Neuron (in vitro differentiated cells): ENCODE data around the gene COL18A1.

ENCODE experiments used
- H2AFZ ChIP-seq: one replicate; pipeline ENCODE4 v1.6.1; 2013; ENCODE audit warnings: low read depth, mild to moderate bottlenecking, inconsistent platforms, low read length, moderate library complexity
- H3K27me3 ChIP-seq: one replicate; pipeline ENCODE4 v1.6.1; 2013; ENCODE audit warnings: low read length; ENCODE audit not compliant: insufficient read depth
- H3K36me3 ChIP-seq: one replicate; pipeline ENCODE4 v1.6.1; 2013; ENCODE audit warnings: low read length; ENCODE audit not compliant: insufficient read depth
- H3K4me1 ChIP-seq: one replicate; pipeline ENCODE4 v1.6.1; 2013; ENCODE audit warnings: low read length; ENCODE audit not compliant: insufficient read depth
- H3K4me3 ChIP-seq: 2 replicates; pipeline ENCODE4 v1.5.1; 2013; ENCODE audit warnings: mild to moderate bottlenecking, low read length, moderate library complexity
- H3K9me3 ChIP-seq: one replicate; pipeline ENCODE4 v1.6.1; 2013; ENCODE audit warnings: low read length

Gene COL18A1

GRCh38 chr21:45372732-45373355 is 32.1 kb upstream of the COL18A1 start:
- Histone ChIP-seq H3K36me3 (no peaks in the 10 kb centered on the region), H2AFZ (no peak overlapping the region), H3K9me3 (no peaks in the 10 kb centered on the region), H3K4me1 (peaks cover 7% of the 10 kb centered on the region), H3K27me3 (peaks cover 4% of the 10 kb centered on the region), H3K4me3 (no peak overlapping the region)

- Histone ChIP-seq H3K9me3 (no peaks in the 10 kb centered on the region), H2AFZ (no peak overlapping the region), H3K36me3 (no peaks in the 10 kb centered on the region), H3K4me3 (no peak overlapping the region), H3K4me1 (peaks cover 17% of the 10 kb centered on the region), H3K27me3 (no peaks in the 10 kb centered on the region)
Measured at GRCh38 chr21:45373991-45374816, 30.8 kb upstream of the COL18A1 start.

- H2AFZ ChIP-seq: no peak overlapping the region
- H3K36me3 ChIP-seq: no peaks in the 10 kb centered on the region
- no peak overlapping the region for H3K4me3 ChIP-seq
- no peaks in the 10 kb centered on the region for H3K27me3 ChIP-seq
- peaks cover 17% of the 10 kb centered on the region for H3K4me1 ChIP-seq
- no peaks in the 10 kb centered on the region for H3K9me3 ChIP-seq
Measured at GRCh38 chr21:45374826-45375455, 30.0 kb upstream of the COL18A1 start.

- Histone ChIP-seq H3K4me3 (no peak overlapping the region), H2AFZ (no peak overlapping the region), H3K27me3 (no peaks in the 10 kb centered on the region), H3K4me1 (peaks cover 17% of the 10 kb centered on the region), H3K36me3 (no peaks in the 10 kb centered on the region), H3K9me3 (no peaks in the 10 kb centered on the region)
Measured at GRCh38 chr21:45376459-45377324, 28.3 kb upstream of the COL18A1 start.

DNA sequence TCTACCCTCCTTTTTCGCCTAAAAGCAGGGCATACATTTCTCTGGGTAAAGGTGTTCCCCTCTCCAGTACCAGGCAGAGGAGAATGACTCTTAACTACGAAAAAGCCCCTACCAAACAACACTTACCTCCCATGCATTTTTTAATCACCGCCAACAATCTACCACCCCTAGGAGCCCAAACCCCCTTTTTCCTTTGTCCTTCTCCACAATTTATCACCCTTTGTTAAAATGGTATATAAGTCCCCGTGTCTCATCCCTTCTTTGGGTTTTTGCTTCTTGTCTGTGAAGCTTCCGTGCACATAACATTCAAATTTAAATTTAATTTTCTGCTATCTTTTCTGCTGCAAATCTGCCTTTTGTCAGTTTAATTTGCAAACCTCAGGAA is 27.6 kb upstream of the COL18A1 start:
- Histone ChIP-seq H3K27me3 (no peaks in the 10 kb centered on the region), H3K36me3 (no peaks in the 10 kb centered on the region), H2AFZ (no peak overlapping the region), H3K9me3 (no peaks in the 10 kb centered on the region), H3K4me3 (no peak overlapping the region), H3K4me1 (peaks cover 14% of the 10 kb centered on the region)

DNA sequence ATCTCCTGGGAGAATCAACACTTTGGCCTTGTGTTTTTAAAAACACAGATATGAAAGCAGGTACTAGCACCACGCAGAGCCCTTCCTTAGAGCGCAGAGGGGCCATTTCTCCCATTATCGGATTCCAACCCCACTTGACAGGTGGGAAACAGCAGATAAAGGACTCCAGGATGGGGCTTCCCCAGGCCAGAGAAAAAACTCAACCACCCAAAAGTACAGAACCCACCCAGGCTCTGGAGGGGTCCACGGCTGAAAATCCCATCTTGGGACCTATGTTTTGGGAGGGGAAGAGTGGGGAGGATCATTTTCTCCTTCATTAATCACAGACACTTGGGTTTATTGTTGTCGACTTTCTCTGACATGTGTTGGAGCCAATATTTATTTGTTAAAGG is 27.1 kb upstream of the COL18A1 start:
- Histone ChIP-seq H3K9me3 (no peaks in the 10 kb centered on the region), H3K27me3 (peaks cover 3% of the 10 kb centered on the region), H3K36me3 (no peaks in the 10 kb centered on the region), H3K4me1 (peaks cover 14% of the 10 kb centered on the region), H2AFZ (no peak overlapping the region), H3K4me3 (no peak overlapping the region)

DNA sequence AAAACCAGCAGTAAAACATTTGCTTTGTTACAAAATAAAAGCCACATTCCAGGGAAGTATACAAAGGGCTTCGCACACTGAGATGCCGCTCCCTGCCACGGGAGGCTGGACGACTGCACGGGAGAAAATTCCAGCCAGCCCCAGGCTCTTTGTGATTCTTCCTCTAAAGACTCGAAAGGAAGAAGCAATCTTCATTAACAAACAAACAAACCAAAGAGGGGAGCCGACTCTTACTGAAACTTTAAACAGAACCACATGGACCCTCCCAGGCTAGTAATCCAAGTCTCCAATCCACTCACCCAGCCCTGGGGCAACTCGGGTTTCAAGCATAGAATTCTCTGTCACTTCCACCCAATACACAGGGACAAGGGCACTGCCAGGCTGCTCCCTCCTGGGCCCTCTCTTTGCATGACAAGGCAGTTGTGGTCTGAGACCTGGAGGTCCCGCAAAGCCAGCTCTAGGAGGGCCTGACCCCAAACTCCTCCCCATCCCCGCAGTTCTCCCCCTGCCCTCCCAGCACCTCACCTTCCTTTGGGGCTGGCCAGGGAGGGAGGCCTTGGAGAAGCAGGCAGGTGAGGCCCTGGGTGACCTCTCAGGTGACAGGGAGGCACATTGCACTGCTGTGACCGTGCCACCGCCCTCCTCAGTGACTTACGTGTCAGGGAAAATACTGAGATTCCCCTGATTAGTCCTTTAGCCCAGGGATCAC is 26.6 kb upstream of the COL18A1 start:
- Histone ChIP-seq H3K9me3 (no peaks in the 10 kb centered on the region), H3K4me1 (peaks cover 14% of the 10 kb centered on the region), H2AFZ (no peak overlapping the region), H3K36me3 (no peaks in the 10 kb centered on the region), H3K27me3 (peaks cover 3% of the 10 kb centered on the region), H3K4me3 (no peak overlapping the region)

- Histone ChIP-seq H3K9me3 (no peaks in the 10 kb centered on the region), H3K36me3 (no peaks in the 10 kb centered on the region), H3K4me3 (no peak overlapping the region), H3K4me1 (peaks cover 14% of the 10 kb centered on the region), H3K27me3 (peaks cover 3% of the 10 kb centered on the region), H2AFZ (no peak overlapping the region)
Measured at GRCh38 chr21:45379171-45379900, 25.6 kb upstream of the COL18A1 start.

DNA sequence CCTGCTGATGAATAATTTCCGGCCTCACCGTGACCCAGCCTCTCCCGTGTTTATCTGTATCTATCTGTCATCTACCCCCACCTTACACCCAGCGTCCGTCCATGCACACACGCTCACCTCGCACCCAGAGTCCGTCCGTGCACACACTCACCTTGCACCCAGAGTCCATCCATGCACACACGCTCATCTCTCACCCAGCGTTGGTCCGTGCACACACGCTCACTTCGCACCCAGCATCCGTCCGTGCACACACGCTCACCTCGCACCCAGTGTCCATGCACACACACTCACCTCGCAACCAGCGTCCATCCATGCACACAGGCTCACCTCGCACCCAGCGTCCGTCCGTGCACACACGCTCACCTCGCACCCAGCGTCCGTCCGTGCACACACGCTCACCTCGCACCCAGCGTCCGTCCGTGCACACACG is 25.0 kb upstream of the COL18A1 start:
- Histone ChIP-seq H3K4me1 (peaks cover 14% of the 10 kb centered on the region), H3K36me3 (no peaks in the 10 kb centered on the region), H3K9me3 (no peaks in the 10 kb centered on the region)

DNA sequence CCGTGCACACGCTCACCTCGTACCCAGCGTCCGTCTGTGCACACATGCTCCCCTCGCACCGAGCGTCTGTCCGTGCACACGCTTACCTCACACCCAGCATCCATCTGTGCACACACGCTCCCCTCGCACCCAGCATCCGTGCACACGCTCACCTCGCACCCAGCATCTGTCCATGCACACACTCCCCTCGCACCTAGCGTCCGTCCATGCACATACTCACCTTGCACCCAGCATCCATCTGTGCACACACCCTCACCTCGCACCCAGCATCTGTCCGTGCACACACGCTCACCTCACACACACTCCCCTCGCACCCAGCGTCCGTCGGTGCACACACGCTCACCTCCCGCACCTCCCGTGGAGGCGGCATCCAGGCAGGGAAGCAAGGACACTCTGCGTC is 24.4 kb upstream of the COL18A1 start:
- H3K27me3 ChIP-seq: peaks cover 10% of the 10 kb centered on the region
- H3K36me3 ChIP-seq: no peaks in the 10 kb centered on the region
- H3K4me3 ChIP-seq: no peak overlapping the region
- no peaks in the 10 kb centered on the region for H3K9me3 ChIP-seq
- H2AFZ ChIP-seq: no peak overlapping the region
- H3K4me1 ChIP-seq: peaks cover 14% of the 10 kb centered on the region

More for the DNA sequence above, 25.0 kb upstream of the COL18A1 start:
- H3K27me3 ChIP-seq: peaks cover 3% of the 10 kb centered on the region
- H3K4me3 ChIP-seq: no peak overlapping the region
- H2AFZ ChIP-seq: no peak overlapping the region

DNA sequence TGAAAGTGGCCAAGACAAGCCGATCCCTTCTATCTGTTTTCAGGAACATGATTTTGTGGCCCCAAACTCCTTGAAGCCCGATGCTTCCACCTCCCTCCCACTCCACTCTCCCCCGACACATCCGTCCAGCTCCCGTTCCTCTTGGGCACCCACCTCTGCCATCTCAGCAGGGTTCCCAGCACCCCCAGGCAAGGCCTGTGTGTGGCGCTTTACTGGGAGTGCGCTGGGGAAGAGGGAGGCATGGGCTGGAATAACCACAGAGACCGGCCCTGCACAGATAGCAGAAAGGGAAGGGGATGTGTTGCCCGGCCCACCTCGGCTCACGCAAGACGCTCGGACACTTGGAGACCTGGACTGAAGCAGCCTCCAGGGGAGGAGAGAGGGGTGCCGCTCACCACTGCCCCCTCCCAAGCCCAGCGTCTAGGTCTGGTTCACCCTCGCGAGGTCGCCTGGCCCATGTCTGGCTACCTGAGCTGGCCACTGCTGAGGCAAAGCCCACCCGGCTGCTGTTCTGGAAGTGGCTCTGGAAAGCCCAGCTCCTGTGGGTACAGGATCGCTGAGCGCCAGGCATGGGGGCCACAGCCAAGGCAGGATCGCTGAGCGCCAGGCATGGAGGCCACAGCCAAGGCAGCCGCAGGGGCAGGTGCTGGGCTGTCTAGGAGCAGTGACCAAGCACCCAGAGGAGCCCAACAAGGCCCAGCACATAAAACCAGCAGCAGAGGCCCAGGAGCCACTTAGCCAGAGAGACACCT is 23.8 kb upstream of the COL18A1 start:
- Histone ChIP-seq H3K4me1 (peaks cover 14% of the 10 kb centered on the region), H2AFZ (no peak overlapping the region), H3K9me3 (no peaks in the 10 kb centered on the region), H3K36me3 (no peaks in the 10 kb centered on the region), H3K27me3 (peaks cover 12% of the 10 kb centered on the region), H3K4me3 (no peak overlapping the region)
